Thyroid gland (tissue), 4 donors: ENCODE measurements around the gene NR3C1. TPM values are rescaled to one million over a fixed set of nuclear protein-coding genes. Genes with fewer than 3 reads are reported as not detected.

Experiments
- DNase-seq, 2 donors: peaks; one replicate each; pipeline ENCODE4 v3.0.0-alpha.2; 2019
- H3K27ac ChIP-seq, 3 donors: fragments of 200-600 bp; sonication (generic); 1 replicate in 2 of 3; 2 replicates in 1 of 3; pipeline ENCODE4 v1.5.1; 2016 to 2019; ENCODE audit warnings: mild to moderate bottlenecking in 1 of 3, moderate library complexity in 1 of 3
- H3K27me3 ChIP-seq: fragments of 200-600 bp; sonication (generic); one replicate; pipeline ENCODE4 v1.5.1; 2019
- H3K36me3 ChIP-seq, 2 donors: fragments of 200-600 bp; sonication (generic); one replicate each; pipeline ENCODE4 v1.5.1; 2016 to 2019
- H3K4me1 ChIP-seq, 2 donors: fragments of 200-600 bp; sonication (generic); one replicate each; pipeline ENCODE4 v1.5.1; 2017 to 2019
- H3K4me3 ChIP-seq, 3 donors: fragments of 200-600 bp; sonication (generic); replicated peaks in 1 of 3; 1 replicate in 2 of 3; 2 replicates in 1 of 3; pipeline ENCODE4 v1.5.1; 2016; ENCODE audit warnings: mild to moderate bottlenecking in 1 of 3
- H3K9me3 ChIP-seq: fragments of 200-600 bp; sonication (generic); one replicate; pipeline ENCODE4 v1.5.1; 2017
- POLR2A ChIP-seq, 2 donors: fragments of 450-650 bp; IDR thresholded peaks; one replicate each; pipeline ENCODE4 v1.6.1; 2017; ENCODE audit warnings: antibody characterized with exemption in 2 of 2, mild to moderate bottlenecking in 2 of 2, moderate library complexity in 1 of 2
- WGBS, 2 donors: methylation state at CpG; one replicate each; pipeline ENCODE4 v1.1.5; 2017; 5-methylcytosine and 5-hydroxymethylcytosine counted together
- intact Hi-C: fragments of 100-400 bp; cut with DNase I; formaldehyde crosslinking; loops from one replicate; pipeline ENCODE4 v1.15.1; 2023
- total RNA-seq, 4 donors: library from RNA; depleted of rRNA; stranded (reverse); fragments of >200 nt; gene quantifications; one replicate each; pipeline ENCODE4 v1.2.3, GENCODE V29; 2016
- TF ChIP-seq, protein P1 (sequence below), 6 experiments: fragments of 200-600 bp in 3 of 6; fragments of 450-650 bp in 3 of 6; sonication (generic) in 3 of 6; IDR thresholded peaks; one replicate each; pipeline ENCODE4 v1.5.1; 2016 to 2019; ENCODE audit warnings: antibody characterized with exemption in 6 of 6, mild to moderate bottlenecking in 2 of 6, inconsistent platforms in 1 of 6, moderate library complexity in 1 of 6

NR3C1 gene
- total RNA-seq, 4 donors from 2014 or later, result 59.4 to 67.7 (median 65.3) TPM

DNA sequence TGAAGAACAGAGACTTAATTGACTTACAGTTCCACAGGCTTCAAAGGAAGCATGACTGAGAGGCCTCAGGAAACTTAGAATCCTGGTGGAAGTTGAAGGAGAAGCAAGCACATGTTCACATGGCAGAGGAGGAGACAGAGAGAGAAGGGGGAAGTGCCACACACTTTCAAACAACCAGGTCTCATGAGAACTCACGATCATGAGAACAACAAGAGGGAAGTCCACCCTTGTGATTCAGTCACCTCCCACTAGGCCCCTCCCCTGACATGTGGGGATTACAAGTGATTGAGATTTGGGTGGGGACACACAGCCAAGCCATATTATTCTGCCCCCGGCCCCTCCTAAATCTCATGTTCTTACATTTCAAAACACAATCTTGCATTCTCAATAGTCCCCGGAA, 19.5 kb downstream of the NR3C1 start:
- 95 to 100% methylated on average over 3 of the region's 3 CpGs for WGBS, 2 donors
- intact Hi-C loops, result no loop called here
- Histone ChIP-seq H3K9me3 (no peaks in the 10 kb centered on the region), H3K36me3 (no peaks in the 10 kb centered on the region), H3K4me1 (peaks cover 3 to 10% of the 10 kb centered on the region in 2 donors), H3K4me3 (no peak overlapping the region), H3K27me3 (no peaks in the 10 kb centered on the region), H3K27ac (no peak overlapping the region)
- no peak for TF ChIP-seq POLR2A (IDR thresholded peaks at IDR 0.05)
- TF ChIP-seq, protein P1, sequence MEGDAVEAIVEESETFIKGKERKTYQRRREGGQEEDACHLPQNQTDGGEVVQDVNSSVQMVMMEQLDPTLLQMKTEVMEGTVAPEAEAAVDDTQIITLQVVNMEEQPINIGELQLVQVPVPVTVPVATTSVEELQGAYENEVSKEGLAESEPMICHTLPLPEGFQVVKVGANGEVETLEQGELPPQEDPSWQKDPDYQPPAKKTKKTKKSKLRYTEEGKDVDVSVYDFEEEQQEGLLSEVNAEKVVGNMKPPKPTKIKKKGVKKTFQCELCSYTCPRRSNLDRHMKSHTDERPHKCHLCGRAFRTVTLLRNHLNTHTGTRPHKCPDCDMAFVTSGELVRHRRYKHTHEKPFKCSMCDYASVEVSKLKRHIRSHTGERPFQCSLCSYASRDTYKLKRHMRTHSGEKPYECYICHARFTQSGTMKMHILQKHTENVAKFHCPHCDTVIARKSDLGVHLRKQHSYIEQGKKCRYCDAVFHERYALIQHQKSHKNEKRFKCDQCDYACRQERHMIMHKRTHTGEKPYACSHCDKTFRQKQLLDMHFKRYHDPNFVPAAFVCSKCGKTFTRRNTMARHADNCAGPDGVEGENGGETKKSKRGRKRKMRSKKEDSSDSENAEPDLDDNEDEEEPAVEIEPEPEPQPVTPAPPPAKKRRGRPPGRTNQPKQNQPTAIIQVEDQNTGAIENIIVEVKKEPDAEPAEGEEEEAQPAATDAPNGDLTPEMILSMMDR (IDR thresholded peaks at IDR 0.05), result no peak
- no peak for DNase-seq

DNA sequence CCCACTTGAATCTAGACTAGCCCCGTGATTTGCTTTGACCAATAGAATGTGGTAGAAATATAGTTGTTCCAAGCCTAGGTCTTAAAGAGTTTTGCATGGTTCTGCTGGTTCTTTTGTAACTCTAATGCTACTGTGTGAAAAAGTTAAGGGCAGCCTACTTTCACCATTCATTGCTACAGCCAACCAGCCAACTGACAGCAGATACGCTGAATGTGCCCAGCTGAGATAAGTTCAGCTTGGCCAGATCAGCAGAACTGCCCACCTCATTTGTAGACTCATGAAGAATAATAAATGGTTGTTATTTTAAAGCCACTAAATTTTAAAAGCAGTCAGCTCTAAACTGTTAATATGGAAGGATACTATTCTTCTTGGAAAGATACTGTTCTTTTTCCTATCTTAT, 23.9 kb downstream of the NR3C1 start:
- Histone ChIP-seq H3K27ac (no peak overlapping the region), H3K4me1 (peaks cover 4 to 7% of the 10 kb centered on the region in 2 donors), H3K4me3 (no peak overlapping the region), H3K9me3 (no peaks in the 10 kb centered on the region), H3K36me3 (no peaks in the 10 kb centered on the region), H3K27me3 (no peaks in the 10 kb centered on the region)
- no peak for DNase-seq
- intact Hi-C loops, result no loop called here
- TF ChIP-seq, protein P1 (IDR thresholded peaks at IDR 0.05), result no peak
- TF ChIP-seq POLR2A (IDR thresholded peaks at IDR 0.05), result no peak
- WGBS, 2 donors, result 81 to 83% methylated on average over 2 of the region's 2 CpGs

DNA sequence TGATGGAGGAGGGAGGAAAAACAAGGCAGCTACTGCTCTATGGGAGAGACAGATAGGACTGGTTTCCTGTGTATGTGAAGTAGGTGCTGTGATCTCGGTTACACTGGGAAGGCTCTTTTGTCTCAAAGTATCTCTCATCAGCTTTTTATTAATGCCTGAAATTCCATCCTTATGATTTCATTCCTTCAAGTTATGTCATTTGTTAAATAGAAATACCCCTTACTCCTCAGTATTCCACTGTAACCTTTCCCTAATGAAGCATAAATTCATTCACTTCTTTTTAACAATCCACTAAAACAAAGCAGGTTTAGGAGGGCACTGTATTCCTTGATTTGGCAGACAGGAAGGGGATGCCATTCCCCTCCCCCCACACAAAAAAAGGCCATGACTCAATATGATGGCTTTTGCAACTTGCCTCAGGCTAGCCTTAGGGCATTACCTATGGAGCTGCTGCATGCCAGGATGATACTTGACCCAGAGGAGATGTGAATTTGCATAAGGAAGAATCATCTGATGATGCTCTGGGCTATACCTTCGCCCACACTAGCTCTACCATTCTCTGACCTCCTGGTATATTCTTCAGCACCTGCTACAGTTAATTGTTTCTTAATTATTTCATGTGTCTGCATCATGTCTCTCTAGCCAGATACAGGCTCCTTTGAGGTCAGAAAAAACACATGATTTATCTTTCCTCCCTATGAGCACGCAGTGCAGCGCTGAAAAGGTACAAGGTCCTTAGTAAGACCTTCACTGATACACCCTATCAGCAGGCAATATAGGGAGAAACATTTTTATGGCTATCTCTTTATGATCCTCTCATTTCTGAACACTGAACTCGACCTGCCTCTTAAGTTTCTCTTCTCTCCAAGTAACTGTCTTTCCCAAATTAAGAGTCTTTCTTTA, 26.3 kb downstream of the NR3C1 start:
- intact Hi-C loops, result no loop called here

DNA sequence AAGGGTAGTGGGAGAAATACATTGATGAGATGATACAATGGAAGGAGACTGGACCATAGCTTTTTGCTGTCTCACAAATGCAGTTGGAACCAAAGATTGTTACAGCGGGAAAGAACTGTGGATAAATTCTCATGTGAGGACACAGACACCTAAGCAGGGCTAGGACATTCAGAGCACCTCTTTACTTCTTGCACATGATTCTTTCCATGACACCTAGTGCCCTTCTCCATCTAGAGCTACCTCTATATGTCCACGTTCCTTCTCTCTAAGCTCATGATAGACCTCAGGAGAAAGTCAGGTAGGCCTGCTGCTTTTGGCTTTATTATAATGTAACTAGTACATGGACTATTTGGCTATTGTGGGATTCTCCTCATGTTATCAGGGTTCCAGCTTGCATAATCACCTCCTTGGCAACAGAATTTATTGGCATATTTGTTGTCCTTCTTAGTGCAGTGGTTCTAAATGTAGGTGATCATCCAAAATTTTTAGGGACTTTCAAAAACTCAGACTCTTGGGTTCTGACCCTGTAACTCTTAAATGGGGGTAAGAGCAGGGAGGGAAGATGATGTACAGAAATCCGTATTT, 27.2 kb downstream of the NR3C1 start:
- Histone ChIP-seq H3K27me3 (no peaks in the 10 kb centered on the region), H3K4me1 (peaks cover 4 to 10% of the 10 kb centered on the region in 2 donors), H3K36me3 (no peaks in the 10 kb centered on the region), H3K4me3 (no peak overlapping the region), H3K9me3 (no peaks in the 10 kb centered on the region), H3K27ac (no peak overlapping the region)
- DNase-seq, result no peak
- 96 to 97% methylated on average over 3 of the region's 3 CpGs for WGBS, 2 donors
- intact Hi-C loops, result no loop called here
- no peak for TF ChIP-seq POLR2A (IDR thresholded peaks at IDR 0.05)
- TF ChIP-seq, protein P1 (IDR thresholded peaks at IDR 0.05), result no peak

More for the DNA sequence above, 26.3 kb downstream of the NR3C1 start:
- no peak for DNase-seq
- H3K27me3 ChIP-seq, result no peaks in the 10 kb centered on the region
- WGBS, 2 donors, result 86% methylated on average over 5 of the region's 5 CpGs
- TF ChIP-seq POLR2A (IDR thresholded peaks at IDR 0.05), result no peak
- TF ChIP-seq, protein P1 (IDR thresholded peaks at IDR 0.05), result no peak
- no peaks in the 10 kb centered on the region for H3K36me3 ChIP-seq
- no peaks in the 10 kb centered on the region for H3K9me3 ChIP-seq
- H3K27ac ChIP-seq, result no peak overlapping the region
- H3K4me3 ChIP-seq, result no peak overlapping the region
- peaks cover 4 to 10% of the 10 kb centered on the region in 2 donors for H3K4me1 ChIP-seq
